Spleen (tissue), 11 donors: Measurements from ENCODE around the gene UBA3. TPM values are rescaled to one million over a fixed set of nuclear protein-coding genes. Genes with fewer than 3 reads are reported as not detected.

ENCODE experiments used
- DNase-seq: peaks from one replicate; pipeline ENCODE4 v3.0.0-alpha.2; 2020
- H3K27ac ChIP-seq, 8 donors: fragments of 200-600 bp; sonication (generic) in 7 of 8; 1 replicate in 4 of 8; 2 replicates in 4 of 8; pipeline versions ENCODE4 v1.5.0 to v1.8.0; 2016 to 2021; ENCODE audit warnings: inconsistent platforms in 4 of 8, mild to moderate bottlenecking in 4 of 8, moderate library complexity in 1 of 8
- H3K27me3 ChIP-seq, 7 donors: fragments of 200-600 bp; sonication (generic) in 6 of 7; replicated peaks in 1 of 7; 1 replicate in 4 of 7; 2 replicates in 3 of 7; pipeline versions ENCODE4 v1.5.0 to v1.8.0; 2016 to 2021; ENCODE audit warnings: inconsistent platforms in 3 of 7, mild to moderate bottlenecking in 1 of 7
- H3K36me3 ChIP-seq, 6 donors: fragments of 200-600 bp; sonication (generic) in 5 of 6; 1 replicate in 4 of 6; 2 replicates in 2 of 6; pipeline versions ENCODE4 v1.5.0 to v1.8.0; 2016 to 2021; ENCODE audit warnings: inconsistent platforms in 2 of 6
- H3K4me1 ChIP-seq, 6 donors: fragments of 200-600 bp; sonication (generic) in 5 of 6; 1 replicate in 3 of 6; 2 replicates in 3 of 6; pipeline versions ENCODE4 v1.5.0 to v1.8.0; 2016 to 2021; ENCODE audit warnings: inconsistent platforms in 3 of 6
- H3K4me3 ChIP-seq, 8 donors: fragments of 200-600 bp; sonication (generic) in 7 of 8; 1 replicate in 4 of 8; 2 replicates in 4 of 8; pipeline versions ENCODE4 v1.5.0 to v1.8.0; 2016 to 2021; ENCODE audit warnings: inconsistent platforms in 4 of 8, mild to moderate bottlenecking in 4 of 8, moderate library complexity in 2 of 8
- H3K9me3 ChIP-seq, 8 donors: fragments of 200-600 bp; sonication (generic) in 7 of 8; 1 replicate in 4 of 8; 2 replicates in 4 of 8; pipeline versions ENCODE4 v1.5.0 to v1.8.0; 2016 to 2021; ENCODE audit warnings: inconsistent platforms in 4 of 8
- CTCF ChIP-seq, 11 experiments: fragments of 200-600 bp in 7 of 11; fragments of 450-650 bp in 4 of 11; sonication (generic) in 4 of 11; IDR thresholded peaks in 8 of 11; conservative IDR thresholded peaks in 3 of 11; 1 replicate in 7 of 11; 2 replicates in 4 of 11; pipeline versions ENCODE4 v1.4.0 to v1.8.0; 2016 to 2021; ENCODE audit warnings: antibody characterized with exemption in 11 of 11, inconsistent platforms in 4 of 11, mild to moderate bottlenecking in 1 of 11
- POLR2A ChIP-seq, 3 donors: fragments of 450-650 bp; IDR thresholded peaks; one replicate each; pipeline ENCODE4 v1.5.1; 2017; ENCODE audit warnings: antibody characterized with exemption in 3 of 3, mild to moderate bottlenecking in 1 of 3
- POLR2AphosphoS5 ChIP-seq, 3 donors: sonication (generic); formaldehyde crosslinking; IDR thresholded peaks; one replicate each; pipeline ENCODE4 v1.5.1; 2017; ENCODE audit warnings: antibody characterized with exemption in 3 of 3
- WGBS, 5 donors: extraction: QIAGEN DNeasy Blood & Tissue Kit in 3 of 5; methylation state at CpG; one replicate each; pipeline versions ENCODE4 v1.1.5 to v1.1.7; 2013 to 2018; 5-methylcytosine and 5-hydroxymethylcytosine counted together
- intact Hi-C: fragments of 100-400 bp; cut with DNase I; formaldehyde crosslinking; loops from one replicate; pipeline ENCODE4 v1.15.0; 2023; ENCODE audit warnings: low total_unique reads
- polyA plus RNA-seq, 3 donors: library from polyadenylated mRNA; stranded (reverse); fragments of 200-250 nt; gene quantifications; one replicate each; pipeline ENCODE4 v1.2.1, GENCODE V29; 2013
- total RNA-seq, 7 donors: library from RNA; depleted of rRNA in 3 of 7; stranded (reverse); fragments of >200 nt in 3 of 7; fragmentation: NEBNext Ultra II Directional in 4 of 7; extraction: Animal tissue kit (Norgen Biotek cat#: 25700) in 4 of 7; gene quantifications; one replicate each; pipeline versions ENCODE4 v1.1.0 to v1.2.1, GENCODE V29; 2016 to 2021
- donor health status: healthy with polysubstance abuse.
- donor health status: DM: no; HTN: no; CAD: no; lungs with moderate emphysema.
- donor health status: DM: no; HTN: no; CAD: no.
- donor health status: Bipolar disorder and iron deficiency.
- donor health status: healthy.
- donor health status: DM: no; HTN: no; CAD: no.
- donor health status: DM: yes; HTN: yes; CAD: no.

Gene UBA3
- total and polyA plus RNA-seq, 10 donors = 50.2 to 101 (median 63.9) TPM

DNA sequence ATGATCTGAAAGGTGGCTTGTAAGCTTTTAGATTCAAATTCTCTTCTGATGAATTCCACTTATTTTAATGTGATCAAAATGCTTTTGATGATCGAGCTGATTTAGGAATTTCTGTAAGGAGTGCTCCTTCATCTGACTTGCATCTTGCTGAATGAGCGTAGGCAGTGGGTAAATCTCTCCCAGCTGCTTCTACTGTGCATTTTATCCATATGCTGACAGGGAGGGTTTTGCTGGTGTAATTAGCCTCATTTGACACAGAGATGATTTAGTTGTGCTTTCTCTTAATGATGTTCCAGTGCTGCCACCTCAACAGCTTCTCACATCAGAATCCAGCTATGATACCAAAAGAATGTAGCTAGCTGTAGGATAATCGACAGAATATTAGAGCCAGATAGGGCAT, 46.1 kb upstream of the UBA3 start:
- 81 to 93% (median 90%) methylated on average over 3 of the region's 3 CpGs for WGBS, 5 donors
- intact Hi-C loops = no loop called here

GRCh38 chr3:69122403-69122802, 42.2 kb upstream of the UBA3 start, which contains the start of gene LMOD3:
LMOD3 (minus strand) TSS chr3:69122595; CDS start chr3:69122386, 209 bp downstream.
- whole genome bisulfite sequencing, 5 donors = 77 to 85% (median 80%) methylated on average over 3 of the region's 3 CpGs
- no peaks in the 10 kb centered on the region for H3K9me3 ChIP-seq
- H3K36me3 ChIP-seq = no peaks in the 10 kb centered on the region
- intact Hi-C loops = no loop called here
- no peak for TF ChIP-seq POLR2A (IDR thresholded peaks at IDR 0.05)
- TF ChIP-seq CTCF (IDR thresholded peaks at IDR 0.05 in 8 of 11, conservative IDR thresholded peaks at IDR 0.05 in 3 of 11) = no peak
- TF ChIP-seq POLR2AphosphoS5 (IDR thresholded peaks at IDR 0.05) = no peak
- no peak within 1 kb of the TSS for H3K4me3 ChIP-seq
- H3K4me1 ChIP-seq = peaks cover 0 to 18% (median 10%) of the 10 kb centered on the region in 6 donors
- no peak for DNase-seq
- H3K27ac ChIP-seq = peak within 1 kb of the TSS in 1 of 8 donors; percentile 7
- H3K27me3 ChIP-seq = no peaks in the 10 kb centered on the region

More for the DNA sequence above, 46.1 kb upstream of the UBA3 start:
- Histone ChIP-seq H3K9me3 (no peaks in the 10 kb centered on the region), H3K4me3 (no peak overlapping the region), H3K27ac (no peak overlapping the region), H3K36me3 (no peaks in the 10 kb centered on the region), H3K27me3 (no peaks in the 10 kb centered on the region), H3K4me1 (peaks cover 0 to 12% (median 6%) of the 10 kb centered on the region in 6 donors)
- TF ChIP-seq CTCF (IDR thresholded peaks at IDR 0.05 in 8 of 11, conservative IDR thresholded peaks at IDR 0.05 in 3 of 11) (no peak), POLR2A (IDR thresholded peaks at IDR 0.05) (no peak), POLR2AphosphoS5 (IDR thresholded peaks at IDR 0.05) (no peak)
- DNase-seq = no peak

DNA sequence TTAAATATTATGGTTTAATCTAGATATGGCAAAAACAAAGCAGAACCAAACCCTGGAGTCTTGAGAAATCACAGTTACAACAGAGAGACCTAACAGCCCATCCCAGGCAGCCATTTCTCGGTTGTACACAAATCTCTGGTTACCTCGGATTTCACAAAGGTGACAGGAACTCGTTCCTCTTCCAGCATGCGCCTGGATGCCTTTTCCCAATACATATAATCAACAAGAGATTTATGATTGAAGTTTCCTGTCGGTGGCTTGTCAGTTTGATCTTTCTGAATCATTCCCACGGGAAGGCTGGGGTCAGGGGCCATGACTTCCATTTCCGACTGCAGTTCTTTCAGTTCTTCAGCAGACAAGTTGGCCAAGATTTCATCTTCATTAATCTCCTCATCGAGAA, 41.8 kb upstream of the UBA3 start:
- WGBS, 5 donors = 30 to 62% (median 45%) methylated on average over 8 of the region's 8 CpGs
- H3K27me3 ChIP-seq = no peaks in the 10 kb centered on the region
- intact Hi-C loops = no loop called here
- H3K4me3 ChIP-seq = no peak overlapping the region
- TF ChIP-seq CTCF (IDR thresholded peaks at IDR 0.05 in 8 of 11, conservative IDR thresholded peaks at IDR 0.05 in 3 of 11) = no peak
- TF ChIP-seq POLR2AphosphoS5 (IDR thresholded peaks at IDR 0.05) = no peak
- TF ChIP-seq POLR2A (IDR thresholded peaks at IDR 0.05) = no peak
- DNase-seq = no peak
- no peaks in the 10 kb centered on the region for H3K36me3 ChIP-seq
- no peaks in the 10 kb centered on the region for H3K9me3 ChIP-seq
- peak overlapping the region in 1 of 8 donors; percentile 7 for H3K27ac ChIP-seq
- peaks cover 0 to 18% (median 10%) of the 10 kb centered on the region in 6 donors for H3K4me1 ChIP-seq

GRCh38 chr3:69121513-69121912, 41.3 kb upstream of the UBA3 start:
- Histone ChIP-seq H3K27ac (peak overlapping the region in 1 of 8 donors; percentile 7), H3K4me3 (no peak overlapping the region), H3K36me3 (no peaks in the 10 kb centered on the region), H3K9me3 (no peaks in the 10 kb centered on the region), H3K27me3 (no peaks in the 10 kb centered on the region), H3K4me1 (peaks cover 0 to 18% (median 10%) of the 10 kb centered on the region in 6 donors)
- intact Hi-C loops = no loop called here
- no peak for DNase-seq
- no peak for TF ChIP-seq CTCF (IDR thresholded peaks at IDR 0.05 in 8 of 11, conservative IDR thresholded peaks at IDR 0.05 in 3 of 11)
- TF ChIP-seq POLR2AphosphoS5 (IDR thresholded peaks at IDR 0.05) = no peak
- TF ChIP-seq POLR2A (IDR thresholded peaks at IDR 0.05) = no peak
- WGBS, 5 donors = 82 to 91% (median 87%) methylated on average over 6 of the region's 6 CpGs
